ENCODE results near the gene RHBDD3. TPM values are rescaled to one million over a fixed set of nuclear protein-coding genes. Genes with fewer than 3 reads are reported as not detected.
"Not testable (repeated sequence)": the region's sequence is repeated elsewhere in the genome, so short reads cannot be mapped to it uniquely, and the experiment has no call there.

RHBDD3 gene
- total and polyA plus RNA-seq, 2 experiments from 2014 or later, result 31.4 to 37.3 TPM

DNA sequence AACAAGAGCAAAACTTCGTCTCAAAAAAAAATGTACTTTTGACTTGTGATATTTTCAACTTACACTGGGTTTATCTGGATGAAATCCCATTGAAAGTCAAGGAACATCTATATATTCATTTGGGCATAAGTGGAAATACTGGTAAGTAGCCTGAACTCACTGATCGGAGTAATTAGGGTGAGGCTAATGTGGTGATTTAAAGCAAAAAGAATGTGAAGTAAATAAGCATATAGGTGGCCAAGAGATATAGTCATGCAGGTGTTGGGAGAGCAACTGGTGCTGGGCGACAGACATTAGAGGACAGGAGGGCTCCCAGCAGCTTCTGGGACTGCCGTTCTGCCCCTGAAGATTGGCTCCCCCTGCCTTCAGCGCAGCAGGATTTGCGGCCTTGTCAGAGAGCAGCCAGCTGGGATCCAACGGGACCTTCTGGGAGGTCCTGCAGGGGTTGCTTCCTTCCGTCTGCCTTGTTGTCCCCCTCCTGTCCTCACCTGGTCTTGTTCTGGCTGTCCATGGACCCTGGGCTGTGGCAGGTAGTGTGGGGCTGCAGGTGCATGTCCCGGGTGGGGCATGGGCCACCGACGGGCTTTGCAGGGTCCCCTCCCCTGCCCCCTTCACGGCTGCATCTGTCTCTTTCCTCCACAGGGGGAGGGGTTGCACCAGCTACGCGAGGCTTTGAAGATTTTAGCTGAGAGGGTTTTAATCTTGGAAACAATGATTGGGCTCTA is 14.1 kb downstream of the RHBDD3 start:
- Histone ChIP-seq H3K4me2 (ENCODE audit: unreplicated experiment) (no peak overlapping the region), H2AFZ (no peak overlapping the region), H3K9me2 (ENCODE audit: insufficient read depth) (no peaks in the 10 kb centered on the region), H4K20me1 (ENCODE audit: insufficient read depth) (no peaks in the 10 kb centered on the region), H3K27ac (no peak overlapping the region), H3K4me1 (ENCODE audit: insufficient read depth) (no peaks in the 10 kb centered on the region), H3K79me2 (ENCODE audit: insufficient read depth) (no peaks in the 10 kb centered on the region), H3K9ac (no peak overlapping the region), H3K9me3 (ENCODE audit: low read depth) (no peaks in the 10 kb centered on the region), H3K4me3 (no peak overlapping the region), H3F3A (ENCODE audit: insufficient read depth) (no peaks in the 10 kb centered on the region), H3K27me3 (replicated peaks; ENCODE audit: insufficient read depth) (no peaks in the 10 kb centered on the region), H3K36me3 (ENCODE audit: low read depth) (no peaks in the 10 kb centered on the region)
- no peak for TF ChIP-seq EZH2 (IDR thresholded peaks at IDR 0.05; ENCODE audit: insufficient read depth, poor library complexity, severe bottlenecking)
- no peak for TF ChIP-seq EZH2phosphoT487 (IDR thresholded peaks at IDR 0.05; ENCODE audit: insufficient read depth, low read depth)
- no peak for DNase-seq
- 62% methylated on average over 14 of the region's 14 CpGs for WGBS, 2 experiments (ENCODE audit: low coverage in 1 of 2, low lambda C conversion rate in 2 of 2, missing lambda C conversion rate in 2 of 2)
- in situ Hi-C loops (cut with MboI), result no loop called here

DNA sequence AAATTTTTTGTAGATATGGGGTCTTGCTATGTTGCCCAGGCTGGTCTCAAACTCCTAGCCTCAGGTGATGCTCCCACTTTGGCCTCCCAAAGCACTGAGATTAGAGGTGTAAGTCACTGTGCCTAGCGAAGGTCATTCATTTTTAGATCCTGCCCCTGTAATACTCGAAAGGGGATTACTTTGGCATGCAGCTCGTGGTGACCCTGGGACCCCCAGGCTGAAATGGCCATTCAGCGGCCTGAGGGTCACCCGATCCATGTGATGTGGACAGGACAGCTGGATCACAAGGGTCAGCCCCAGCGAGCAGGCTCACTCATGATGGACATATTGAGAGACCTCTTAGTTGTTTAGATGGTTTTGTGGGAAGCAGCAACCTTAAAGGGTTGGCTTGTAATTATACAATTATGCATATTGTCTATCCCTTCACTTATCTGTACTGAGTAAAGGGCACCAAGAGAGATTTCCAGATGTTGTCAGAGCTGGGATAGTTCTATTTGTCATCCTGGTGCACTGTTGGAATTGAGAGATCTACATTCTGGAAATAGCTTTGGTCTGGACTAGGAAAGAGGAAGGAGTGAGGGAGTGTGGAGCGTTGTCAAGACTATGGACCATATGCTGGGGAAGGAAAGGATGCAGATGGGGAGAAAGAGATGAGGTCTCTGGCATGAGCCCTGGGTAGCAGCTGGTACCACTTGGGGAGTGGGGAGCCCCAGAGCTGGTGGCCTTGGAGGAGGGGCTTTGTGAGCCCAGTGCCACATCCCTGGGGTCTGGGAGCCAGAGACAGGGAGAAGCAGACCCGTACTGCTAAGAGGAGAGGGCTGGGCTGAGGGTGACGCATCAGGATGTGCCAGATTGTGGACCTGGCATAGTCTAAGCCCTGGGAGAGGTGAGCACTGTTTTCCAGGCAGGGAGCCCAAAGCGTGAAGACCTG is 15.5 kb downstream of the RHBDD3 start:
- H3K36me3 ChIP-seq (ENCODE audit: low read depth), result no peaks in the 10 kb centered on the region
- H3K9me2 ChIP-seq (ENCODE audit: insufficient read depth), result no peaks in the 10 kb centered on the region
- no peak overlapping the region for H3K9ac ChIP-seq
- no peak overlapping the region for H3K4me2 ChIP-seq (ENCODE audit: unreplicated experiment)
- no peak overlapping the region for H2AFZ ChIP-seq
- no peaks in the 10 kb centered on the region for H4K20me1 ChIP-seq (ENCODE audit: insufficient read depth)
- no peak for DNase-seq
- no peaks in the 10 kb centered on the region for H3K27me3 ChIP-seq (replicated peaks; ENCODE audit: insufficient read depth)
- no peaks in the 10 kb centered on the region for H3K4me1 ChIP-seq (ENCODE audit: insufficient read depth)
- 80 to 84% methylated on average over 10 of the region's 10 CpGs for WGBS, 2 experiments (ENCODE audit: low coverage in 1 of 2, low lambda C conversion rate in 2 of 2, missing lambda C conversion rate in 2 of 2)
- no peaks in the 10 kb centered on the region for H3F3A ChIP-seq (ENCODE audit: insufficient read depth)
- no peak overlapping the region for H3K4me3 ChIP-seq
- no peak overlapping the region for H3K27ac ChIP-seq
- in situ Hi-C loops (cut with MboI), result no loop called here
- no peaks in the 10 kb centered on the region for H3K79me2 ChIP-seq (ENCODE audit: insufficient read depth)
- TF ChIP-seq EZH2phosphoT487 (IDR thresholded peaks at IDR 0.05; ENCODE audit: insufficient read depth, low read depth), result no peak
- H3K9me3 ChIP-seq (ENCODE audit: low read depth), result no peaks in the 10 kb centered on the region

DNA sequence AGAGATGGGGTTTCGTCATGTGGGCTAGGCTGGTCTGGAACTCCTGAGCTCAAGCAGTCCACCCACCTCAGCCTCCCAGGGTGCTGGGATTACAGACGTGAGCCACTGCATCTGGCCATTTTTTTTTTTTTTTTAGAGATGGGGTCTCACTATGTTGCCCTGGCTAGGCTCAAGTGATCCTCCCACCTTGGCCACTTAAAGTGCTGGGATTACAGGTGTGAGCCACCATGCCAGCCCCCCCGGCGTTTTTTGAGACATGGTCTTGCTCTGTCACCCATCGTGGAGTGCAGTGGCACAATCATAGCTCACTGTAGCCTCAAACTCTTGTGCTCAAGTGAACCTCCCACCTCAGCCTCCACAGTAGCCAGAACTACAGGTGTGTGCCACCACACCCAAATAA is 16.5 kb downstream of the RHBDD3 start:
- Histone ChIP-seq H3K27ac (no peak overlapping the region), H4K20me1 (ENCODE audit: insufficient read depth) (no peaks in the 10 kb centered on the region), H3K9me3 (ENCODE audit: low read depth) (no peaks in the 10 kb centered on the region), H3K79me2 (ENCODE audit: insufficient read depth) (no peaks in the 10 kb centered on the region), H3K4me3 (no peak overlapping the region), H3K9ac (no peak overlapping the region), H3K4me1 (ENCODE audit: insufficient read depth) (no peaks in the 10 kb centered on the region), H2AFZ (no peak overlapping the region), H3K27me3 (replicated peaks; ENCODE audit: insufficient read depth) (no peaks in the 10 kb centered on the region), H3K4me2 (ENCODE audit: unreplicated experiment) (no peak overlapping the region), H3K36me3 (ENCODE audit: low read depth) (no peaks in the 10 kb centered on the region), H3K9me2 (ENCODE audit: insufficient read depth) (no peaks in the 10 kb centered on the region), H3F3A (ENCODE audit: insufficient read depth) (no peaks in the 10 kb centered on the region)
- no peak for DNase-seq
- in situ Hi-C loops (cut with MboI), result no loop called here
- 74 to 80% methylated on average over 5 of the region's 5 CpGs for whole genome bisulfite sequencing, 2 experiments (ENCODE audit: low coverage in 1 of 2, low lambda C conversion rate in 2 of 2, missing lambda C conversion rate in 2 of 2)
- no peak for TF ChIP-seq EZH2phosphoT487 (IDR thresholded peaks at IDR 0.05; ENCODE audit: insufficient read depth, low read depth)
- no peak for TF ChIP-seq EZH2 (IDR thresholded peaks at IDR 0.05; ENCODE audit: insufficient read depth, poor library complexity, severe bottlenecking)

- H3K4me2 ChIP-seq (ENCODE audit: unreplicated experiment); H3K9me2 ChIP-seq (ENCODE audit: insufficient read depth); DNase-seq; in situ Hi-C loops (cut with MboI); H3K4me1 ChIP-seq (ENCODE audit: insufficient read depth); H3K9ac ChIP-seq; H2AFZ ChIP-seq; H3K9me3 ChIP-seq (ENCODE audit: low read depth); H3K79me2 ChIP-seq (ENCODE audit: insufficient read depth); H4K20me1 ChIP-seq (ENCODE audit: insufficient read depth); H3K27me3 ChIP-seq (replicated peaks; ENCODE audit: insufficient read depth); H3F3A ChIP-seq (ENCODE audit: insufficient read depth); H3K36me3 ChIP-seq (ENCODE audit: low read depth); H3K27ac ChIP-seq; H3K4me3 ChIP-seq: not testable (repeated sequence)
- 94 to 95% methylated on average over 10 of the region's 10 CpGs for WGBS, 2 experiments (ENCODE audit: low coverage in 1 of 2, low lambda C conversion rate in 2 of 2, missing lambda C conversion rate in 2 of 2)
Measured at GRCh38 chr22:29247891-29248290, 19.9 kb downstream of the RHBDD3 start.

All from GM23248 (cell line).